H9 (cell line): ENCODE data around the gene RIOX2. TPM values are rescaled to one million over a fixed set of nuclear protein-coding genes. Genes with fewer than 3 reads are reported as not detected.

Experiments used
- DNase-seq: peaks from one replicate; pipeline ENCODE4 v3.0.0-alpha.2; 2017
- H2AFZ ChIP-seq: one replicate; pipeline ENCODE4 v1.6.1; 2013; ENCODE audit warnings: mild to moderate bottlenecking, low read length, control low read depth, moderate library complexity
- H2AK5ac ChIP-seq: 2 replicates; pipeline ENCODE4 v1.6.1; 2013; ENCODE audit warnings: low read length, control low read depth, mixed read lengths; ENCODE audit not compliant: insufficient read length
- H2BK120ac ChIP-seq: one replicate; pipeline ENCODE4 v1.6.1; 2013; ENCODE audit warnings: low read depth, mild to moderate bottlenecking, low read length, control low read depth, inconsistent platforms; ENCODE audit not compliant: poor library complexity, severe bottlenecking
- H2BK12ac ChIP-seq: 2 replicates; pipeline ENCODE4 v1.6.1; 2013; ENCODE audit warnings: low read length, control low read depth, mixed read lengths, low read depth; ENCODE audit not compliant: insufficient read length
- H2BK15ac ChIP-seq: 2 replicates; pipeline ENCODE4 v1.6.1; 2013; ENCODE audit warnings: low read depth, low read length, control low read depth
- H2BK20ac ChIP-seq: one replicate; pipeline ENCODE4 v1.6.1; 2013; ENCODE audit warnings: low read depth, mild to moderate bottlenecking, low read length, control low read depth, inconsistent platforms; ENCODE audit not compliant: poor library complexity, severe bottlenecking
- H2BK5ac ChIP-seq: 2 replicates; pipeline ENCODE4 v1.6.1; 2013; ENCODE audit warnings: low read length, control low read depth, mixed read lengths; ENCODE audit not compliant: insufficient read length
- H3K14ac ChIP-seq: 2 replicates; pipeline ENCODE4 v1.6.1; 2013; ENCODE audit warnings: low read length, control low read depth; ENCODE audit not compliant: insufficient read depth
- H3K18ac ChIP-seq: 2 replicates; pipeline ENCODE4 v1.6.1; 2013; ENCODE audit warnings: low read depth, mild to moderate bottlenecking, mixed read lengths, low read length, control low read depth; ENCODE audit not compliant: insufficient read length
- H3K23ac ChIP-seq: 2 replicates; pipeline ENCODE4 v1.6.1; 2013; ENCODE audit warnings: low read length, control low read depth, mixed read lengths, low read depth; ENCODE audit not compliant: insufficient read length
- H3K23me2 ChIP-seq: 2 replicates; pipeline ENCODE4 v1.6.1; 2013; ENCODE audit warnings: low read depth, mild to moderate bottlenecking, mixed read lengths, low read length, control low read depth; ENCODE audit not compliant: insufficient read length, poor library complexity, severe bottlenecking
- H3K27ac ChIP-seq: 2 replicates; pipeline ENCODE4 v1.5.1; 2013; ENCODE audit warnings: low read length, control low read depth, mixed read lengths, low read depth; ENCODE audit not compliant: insufficient read length
- H3K27me3 ChIP-seq: 2 replicates; pipeline ENCODE4 v1.6.1; 2013; ENCODE audit warnings: low read length, control low read depth, inconsistent platforms; ENCODE audit not compliant: insufficient read depth
- H3K4ac ChIP-seq: 2 replicates; pipeline ENCODE4 v1.6.1; 2013; ENCODE audit warnings: low read depth, mild to moderate bottlenecking, control low read depth, inconsistent platforms, low read length, moderate library complexity
- H3K4me1 ChIP-seq: 2 replicates; pipeline ENCODE4 v1.6.1; 2013; ENCODE audit warnings: low read length, control low read depth, inconsistent platforms; ENCODE audit not compliant: insufficient read depth
- H3K4me2 ChIP-seq: 2 replicates; pipeline ENCODE4 v1.6.1; 2013; ENCODE audit warnings: low read length, control low read depth, mixed read lengths; ENCODE audit not compliant: insufficient read length, insufficient read depth
- H3K56ac ChIP-seq: 2 replicates; pipeline ENCODE4 v1.6.1; 2013; ENCODE audit warnings: low read depth, mild to moderate bottlenecking, mixed read lengths, low read length, control low read depth; ENCODE audit not compliant: insufficient read length
- H3K79me1 ChIP-seq: 2 replicates; pipeline ENCODE4 v1.6.1; 2013; ENCODE audit warnings: low read depth, mild to moderate bottlenecking, moderate library complexity, low read length, control low read depth, inconsistent platforms; ENCODE audit not compliant: insufficient read depth, poor library complexity, severe bottlenecking
- H3K79me2 ChIP-seq: 2 replicates; pipeline ENCODE4 v1.6.1; 2013; ENCODE audit warnings: low read length, control low read depth, inconsistent platforms; ENCODE audit not compliant: insufficient read depth
- H3K9ac ChIP-seq: 2 replicates; pipeline ENCODE4 v1.6.1; 2013; ENCODE audit warnings: low read length, control low read depth, mixed read lengths; ENCODE audit not compliant: insufficient read length; ENCODE audit errors: extremely low read depth
- H3K9me3 ChIP-seq: one replicate; pipeline ENCODE4 v1.6.1; 2013; ENCODE audit warnings: low read depth, low read length, inconsistent platforms; ENCODE audit not compliant: control insufficient read depth
- H3T11ph ChIP-seq: one replicate; pipeline ENCODE4 v1.6.1; 2013; ENCODE audit warnings: mild to moderate bottlenecking, low read length, control low read depth, inconsistent platforms
- H4K20me1 ChIP-seq: one replicate; pipeline ENCODE4 v1.6.1; 2013; ENCODE audit not compliant: control insufficient read depth, insufficient read length, insufficient read depth
- H4K5ac ChIP-seq: 2 replicates; pipeline ENCODE4 v1.6.1; 2013; ENCODE audit warnings: low read depth, mild to moderate bottlenecking, mixed read lengths, low read length, control low read depth; ENCODE audit not compliant: insufficient read length
- H4K8ac ChIP-seq: replicated peaks from 2 replicates; pipeline ENCODE4 v1.6.1; 2013; ENCODE audit warnings: low read length, control low read depth, mixed read lengths, low read depth; ENCODE audit not compliant: insufficient read length
- H4K91ac ChIP-seq: 2 replicates; pipeline ENCODE4 v1.6.1; 2013; ENCODE audit warnings: low read depth, mild to moderate bottlenecking, moderate library complexity, mixed read lengths, low read length, control low read depth; ENCODE audit not compliant: insufficient read length
- H3K27ac Mint-ChIP-seq, 3 experiments: 2 replicates in 2 of 3; 3 replicates in 1 of 3; pipeline ENCODE4 v1.8.0; 2020 to 2021; ENCODE audit warnings: mixed read lengths in 3 of 3, mild to moderate bottlenecking in 1 of 3, moderate library complexity in 1 of 3
- H3K27me3 Mint-ChIP-seq: 2 replicates; pipeline ENCODE4 v1.8.0; 2021; ENCODE audit warnings: low read depth, mild to moderate bottlenecking, moderate library complexity, mixed read lengths
- H3K36me3 Mint-ChIP-seq, 3 experiments: 2 replicates in 2 of 3; 3 replicates in 1 of 3; pipeline ENCODE4 v1.8.0; 2020 to 2021; ENCODE audit warnings: low read depth in 3 of 3, mixed read lengths in 3 of 3; ENCODE audit not compliant: insufficient read depth in 1 of 3
- H3K4me1 Mint-ChIP-seq, 2 experiments: 2 replicates each; pipeline ENCODE4 v1.8.0; 2020; ENCODE audit warnings: mixed read lengths in 2 of 2
- H3K4me3 Mint-ChIP-seq, 2 experiments: 2 replicates in 1 of 2; 3 replicates in 1 of 2; pipeline ENCODE4 v1.8.0; 2020 to 2021; ENCODE audit warnings: mild to moderate bottlenecking in 2 of 2, mixed read lengths in 2 of 2, moderate library complexity in 1 of 2
- H3K9me3 Mint-ChIP-seq, 2 experiments: 2 replicates in 1 of 2; 3 replicates in 1 of 2; pipeline ENCODE4 v1.8.0; 2020; ENCODE audit warnings: mild to moderate bottlenecking in 2 of 2, mixed read lengths in 2 of 2, moderate library complexity in 1 of 2
- CTCF ChIP-seq: fragments of 200-600 bp; sonication (generic); conservative IDR thresholded peaks from 3 replicates; pipeline ENCODE4 v1.8.0; 2021; ENCODE audit warnings: antibody characterized with exemption, mild to moderate bottlenecking
- WGBS: extraction: QIAGEN DNeasy Blood & Tissue Kit; methylation state at CpG from one replicate; pipeline ENCODE4 v1.1.7; 2013; ENCODE audit warnings: missing lambda C conversion rate, low lambda C conversion rate, mixed read lengths; ENCODE audit not compliant: insufficient read length; ENCODE audit errors: extremely low coverage; 5-methylcytosine and 5-hydroxymethylcytosine counted together
- total RNA-seq: library from RNA; stranded (reverse); gene quantifications from 2 replicates; pipeline ENCODE4 v1.2.1, GENCODE V29; 2021

RIOX2 gene
- total RNA-seq, 1 experiment from 2014 or later, result 15.5 TPM

GRCh38 chr3:97975466-97975865 is 3.2 kb upstream of the RIOX2 start:
- H3K79me2 ChIP-seq, result no peaks in the 10 kb centered on the region
- H4K8ac ChIP-seq, result no peak overlapping the region
- H4K20me1 ChIP-seq, result no peaks in the 10 kb centered on the region
- no peaks in the 10 kb centered on the region; the same call in 1 of the 2 replicates for H3K4me1 ChIP-seq
- H3K9ac ChIP-seq, result no peak overlapping the region
- H3K4me1 Mint-ChIP-seq, result peaks cover 16 to 17% of the 10 kb centered on the region in 2 experiments
- H3K36me3 Mint-ChIP-seq, result no peaks in the 10 kb centered on the region
- no peak overlapping the region for H2BK120ac ChIP-seq
- H2BK12ac ChIP-seq, result no peak overlapping the region
- no peak overlapping the region for H3K18ac ChIP-seq
- no peak overlapping the region for H3K14ac ChIP-seq
- TF ChIP-seq CTCF, result peak; percentile 26; the same call in 1 of the 3 replicates
- no peaks in the 10 kb centered on the region for H3K9me3 Mint-ChIP-seq
- no peak overlapping the region for H2BK20ac ChIP-seq
- no peak overlapping the region for H3K4ac ChIP-seq
- no peak overlapping the region for H2BK5ac ChIP-seq
- no peak overlapping the region for H3K27ac Mint-ChIP-seq
- H3K27me3 ChIP-seq, result no peaks in the 10 kb centered on the region
- no peak overlapping the region for H4K5ac ChIP-seq
- DNase-seq, result no peak
- no peak overlapping the region for H3K27ac ChIP-seq
- H3T11ph ChIP-seq, result no peak overlapping the region
- no peak overlapping the region for H4K91ac ChIP-seq
- no peak overlapping the region for H2AFZ ChIP-seq
- no peak overlapping the region for H3K23ac ChIP-seq
- no peak overlapping the region for H3K4me3 Mint-ChIP-seq
- peaks cover 5% of the 10 kb centered on the region for H3K23me2 ChIP-seq
- H3K9me3 ChIP-seq, result no peaks in the 10 kb centered on the region
- H3K4me2 ChIP-seq, result no peak overlapping the region
- no peak overlapping the region for H2BK15ac ChIP-seq
- WGBS, result no CpG with 5 or more reads among the region's 1 CpG
- no peak overlapping the region for H2AK5ac ChIP-seq
- H3K27me3 Mint-ChIP-seq, result peaks cover 30% of the 10 kb centered on the region
- no peaks in the 10 kb centered on the region for H3K79me1 ChIP-seq
- no peak overlapping the region for H3K56ac ChIP-seq
